GM18861 (cell line): Measurements from ENCODE around the gene ANGPT4.
"Not testable (repeated sequence)": the region's sequence is repeated elsewhere in the genome, so short reads cannot be mapped to it uniquely, and the experiment has no call there.

Experiments
- ATAC-seq: cut with Tn5 transposase; IDR thresholded peaks from one replicate; pipeline ENCODE4 v1.9.1; 2021; ENCODE audit not compliant: unreplicated experiment

The ANGPT4 gene

DNA sequence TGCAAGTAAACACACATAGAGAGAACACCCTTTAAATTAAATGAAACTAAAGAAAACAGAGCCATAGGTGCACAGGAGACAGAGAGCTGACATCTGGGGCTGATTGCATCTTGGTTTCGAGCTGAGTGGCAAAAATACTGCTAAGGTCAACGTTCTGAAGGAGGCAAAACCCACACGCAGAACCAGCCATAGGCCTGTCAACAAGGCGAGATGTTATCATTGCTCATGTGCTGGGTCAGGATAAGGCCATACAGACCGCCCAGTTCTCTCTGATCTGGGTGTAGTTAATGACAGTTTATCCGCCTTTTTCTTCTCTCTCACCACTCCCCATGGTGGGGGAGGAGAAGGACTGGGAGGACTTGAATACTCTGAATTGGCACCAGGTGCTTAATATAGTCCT, 87.1 kb downstream of the ANGPT4 start:
- no peak for ATAC-seq

DNA sequence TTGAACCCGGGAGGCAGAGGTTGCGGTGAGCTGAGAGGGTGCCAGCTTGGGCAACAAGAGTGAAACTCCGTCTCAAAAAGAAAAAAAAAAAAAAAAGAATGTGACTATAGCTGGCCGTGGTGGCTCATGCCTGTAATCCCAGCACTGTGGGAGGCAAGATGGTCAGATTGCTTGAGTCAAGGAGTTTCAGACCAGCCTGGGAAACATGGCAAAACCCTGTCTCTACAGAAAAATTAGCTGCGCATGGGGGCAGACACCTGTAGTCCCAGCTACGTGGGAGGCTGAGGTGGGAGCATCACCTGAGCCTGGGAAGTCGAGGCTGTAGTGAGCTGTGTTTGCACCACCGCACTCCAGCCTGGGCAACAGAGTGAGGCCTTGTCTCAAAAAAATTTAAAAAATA, 88.2 kb downstream of the ANGPT4 start:
- ATAC-seq: not testable (repeated sequence)

- ATAC-seq: no peak
Measured at GRCh38 chr20:826695-827323, 89.3 kb downstream of the ANGPT4 start.

- no peak for ATAC-seq
Measured at GRCh38 chr20:825710-826421, 90.3 kb downstream of the ANGPT4 start.

- ATAC-seq: no peak
Measured at GRCh38 chr20:824916-825315, 91.2 kb downstream of the ANGPT4 start.

- no peak for ATAC-seq
Measured at GRCh38 chr20:824490-824889, 91.6 kb downstream of the ANGPT4 start.

- ATAC-seq: no peak
Measured at GRCh38 chr20:823574-823902, 92.6 kb downstream of the ANGPT4 start.

DNA sequence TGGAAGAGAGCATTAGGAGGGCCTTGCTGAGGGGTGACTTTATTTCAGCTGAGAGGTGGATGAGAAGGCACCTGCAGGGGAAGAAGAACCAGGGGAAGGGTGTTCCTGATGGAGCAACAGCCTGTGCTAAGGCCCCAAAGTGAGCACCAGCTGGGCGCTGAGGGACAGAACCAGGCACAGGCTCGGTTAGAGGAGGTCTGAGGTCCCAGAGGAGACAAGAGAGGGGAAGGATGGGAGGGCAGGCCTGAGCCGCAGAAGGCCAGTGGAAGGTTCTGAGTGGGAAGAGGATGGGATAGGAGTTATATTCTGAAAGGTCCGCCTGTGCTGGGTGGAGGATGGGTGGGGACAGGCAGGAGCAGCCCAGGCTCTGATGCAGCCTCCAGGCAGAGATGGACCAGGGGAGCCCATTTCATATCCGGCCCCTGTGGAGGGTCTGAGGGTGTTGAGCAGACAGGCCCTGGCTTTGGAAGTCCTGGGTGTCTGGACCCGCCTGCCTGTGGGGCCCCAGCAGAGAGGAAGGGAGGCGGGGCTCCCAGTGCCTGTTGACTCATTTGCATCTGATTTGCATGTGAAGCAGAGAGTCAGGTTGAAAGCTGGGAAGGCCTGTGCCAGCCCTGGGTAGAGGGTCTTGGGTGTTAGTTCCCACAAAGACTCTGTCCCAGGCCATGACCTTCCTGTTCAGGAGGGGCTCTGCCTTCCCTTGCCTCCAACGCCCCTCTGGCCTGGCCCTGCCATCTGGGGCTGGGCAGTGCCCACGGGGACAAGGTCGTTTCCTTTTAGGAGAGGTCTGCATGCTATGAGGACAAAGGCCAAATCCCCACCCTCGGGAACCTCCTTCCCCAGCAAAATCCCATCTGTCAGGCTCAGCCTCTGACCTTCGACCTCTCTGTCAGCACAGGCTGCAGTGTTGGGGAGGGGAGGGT, 93.2 kb downstream of the ANGPT4 start:
- ATAC-seq: no peak

DNA sequence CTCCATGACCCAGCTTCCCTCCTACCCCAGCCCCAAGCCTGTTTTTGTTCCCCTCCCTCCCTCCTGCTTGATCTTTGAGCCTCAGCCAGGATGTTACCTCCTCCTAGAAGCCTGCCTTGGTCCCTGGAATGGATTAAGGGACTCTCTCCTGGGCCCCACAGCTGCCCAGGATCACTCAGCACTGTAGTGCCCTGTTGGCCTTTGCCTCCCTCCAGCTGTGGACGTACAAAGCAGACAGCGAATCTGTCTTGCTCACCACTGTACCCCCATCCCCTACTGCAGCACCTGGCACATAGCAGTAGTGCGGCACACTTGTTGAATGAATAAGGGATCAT, 94.4 kb downstream of the ANGPT4 start:
- no peak for ATAC-seq

- ATAC-seq: no peak
Measured at GRCh38 chr20:821046-821730, 94.9 kb downstream of the ANGPT4 start.

GRCh38 chr20:820323-820953, 95.7 kb downstream of the ANGPT4 start:
- ATAC-seq: no peak
